GM18499 (cell line): ENCODE measurements around the gene ZNF746.

Experiments
- ATAC-seq: cut with Tn5 transposase; IDR thresholded peaks from one replicate; pipeline ENCODE4 v1.9.1; 2021; ENCODE audit warnings: moderate number of reproducible peaks; ENCODE audit not compliant: insufficient read depth, unreplicated experiment

ZNF746 gene

GRCh38 chr7:149493366-149493765, 4.2 kb downstream of the ZNF746 start:
- no peak for ATAC-seq

- ATAC-seq, result no peak
Observed at GRCh38 chr7:149490083-149490760, 7.4 kb downstream of the ZNF746 start.

GRCh38 chr7:149489391-149490024, 8.1 kb downstream of the ZNF746 start:
- no peak for ATAC-seq

- no peak for ATAC-seq
Observed at GRCh38 chr7:149479568-149479967, 18.0 kb downstream of the ZNF746 start.

- ATAC-seq, result no peak
Observed at GRCh38 chr7:149478754-149479153, 18.9 kb downstream of the ZNF746 start.

GRCh38 chr7:149477494-149478443, 19.8 kb downstream of the ZNF746 start:
- no peak for ATAC-seq

GRCh38 chr7:149476791-149477190, 20.8 kb downstream of the ZNF746 start:
- no peak for ATAC-seq

- no peak for ATAC-seq
Observed at GRCh38 chr7:149475121-149476045, 22.2 kb downstream of the ZNF746 start.

GRCh38 chr7:149474309-149475120, 23.1 kb downstream of the ZNF746 start:
- no peak for ATAC-seq

GRCh38 chr7:149473251-149473650, 24.4 kb downstream of the ZNF746 start:
- ATAC-seq, result no peak

GRCh38 chr7:149471289-149471953, 26.2 kb downstream of the ZNF746 start:
- ATAC-seq, result no peak

- ATAC-seq, result no peak
Observed at GRCh38 chr7:149469806-149470205, 27.8 kb downstream of the ZNF746 start.

GRCh38 chr7:149468208-149468607, 29.4 kb downstream of the ZNF746 start:
- ATAC-seq, result no peak

GRCh38 chr7:149467321-149467859, 30.2 kb downstream of the ZNF746 start:
- ATAC-seq, result no peak

- ATAC-seq, result no peak
Observed at GRCh38 chr7:149466364-149466763, 31.2 kb downstream of the ZNF746 start.

- ATAC-seq, result no peak
Observed at GRCh38 chr7:149463500-149464161, 34.0 kb downstream of the ZNF746 start.

GRCh38 chr7:149462101-149462520, 35.5 kb downstream of the ZNF746 start:
- no peak for ATAC-seq
